SK-MEL-5 (cell line): ENCODE data around the gene SLC38A10. TPM values are rescaled to one million over a fixed set of nuclear protein-coding genes. Genes with fewer than 3 reads are reported as not detected.

ENCODE experiments used
- DNase-seq: peaks from one replicate; pipeline ENCODE4 v3.0.0-alpha.2; 2016; ENCODE audit warnings: low read depth, low spot score
- in situ Hi-C: cut with HindIII; loops from 2 replicates; pipeline ENCODE4 v1.10.0; 2016; ENCODE audit warnings: low sequenced_read_pairs, high pct_unique_total_duplicates, low pct_unique_long_range_greater_than_20kb
- total RNA-seq: library from RNA; depleted of rRNA; stranded (reverse); fragments of >200 nt; shearing (Covaris generic); gene quantifications from 2 replicates; pipeline ENCODE4 v1.2.3, GENCODE V29; 2014

SLC38A10 gene
- total RNA-seq, 1 experiment from 2014 or later, result 189 TPM

GRCh38 chr17:81242421-81243332 lies 52.4 kb downstream of the SLC38A10 start:
- in situ Hi-C loops, result no loop called here
- no peak for DNase-seq

GRCh38 chr17:81241648-81242420 lies 53.3 kb downstream of the SLC38A10 start:
- DNase-seq, result peak; percentile 75
- in situ Hi-C loops, result no loop called here

GRCh38 chr17:81241203-81241602 lies 53.9 kb downstream of the SLC38A10 start:
- DNase-seq, result no peak
- in situ Hi-C loops, result no loop called here

GRCh38 chr17:81240761-81241160 lies 54.3 kb downstream of the SLC38A10 start:
- in situ Hi-C loops, result no loop called here
- DNase-seq, result no peak

GRCh38 chr17:81239714-81240555 lies 55.2 kb downstream of the SLC38A10 start:
- in situ Hi-C loops, result no loop called here
- no peak for DNase-seq

GRCh38 chr17:81238815-81239713 lies 56.0 kb downstream of the SLC38A10 start, which contains the start of the genes NDUFAF8 and TEPSIN:
NDUFAF8 (plus strand) TSS chr17:81239318; CDS start chr17:81239364, 46 bp downstream.
TEPSIN (minus strand) TSS chr17:81239055; CDS start chr17:81239033, 22 bp downstream.
- in situ Hi-C loops, result no loop called here
- peak; percentile 100 for DNase-seq

GRCh38 chr17:81238490-81238814 lies 56.7 kb downstream of the SLC38A10 start:
- in situ Hi-C loops, result no loop called here
- DNase-seq, result no peak

- no peak for DNase-seq
- in situ Hi-C loops, result no loop called here
Measured at GRCh38 chr17:81237591-81238489, 57.3 kb downstream of the SLC38A10 start.

GRCh38 chr17:81236784-81237183 lies 58.3 kb downstream of the SLC38A10 start:
- in situ Hi-C loops, result no loop called here

GRCh38 chr17:81235822-81236740 lies 59.0 kb downstream of the SLC38A10 start:
- in situ Hi-C loops, result no loop called here
- DNase-seq, result no peak

More at GRCh38 chr17:81236784-81237183, 58.3 kb downstream of the SLC38A10 start:
- DNase-seq, result no peak

- DNase-seq, result no peak
- in situ Hi-C loops, result no loop called here
Measured at GRCh38 chr17:81234940-81235821, 59.9 kb downstream of the SLC38A10 start.

- DNase-seq, result no peak
- in situ Hi-C loops, result no loop called here
Measured at GRCh38 chr17:81234506-81234855, 60.6 kb downstream of the SLC38A10 start.

GRCh38 chr17:81233811-81234505 lies 61.1 kb downstream of the SLC38A10 start:
- in situ Hi-C loops, result no loop called here
- DNase-seq, result no peak

GRCh38 chr17:81233316-81233715 lies 61.8 kb downstream of the SLC38A10 start:
- no peak for DNase-seq
- in situ Hi-C loops, result no loop called here
